Mucosa of rectum (tissue), 2 donors: ENCODE results near the gene STK39.
"Not testable (repeated sequence)": the region's sequence is repeated elsewhere in the genome, so short reads cannot be mapped to it uniquely, and the experiment has no call there.

Experiments used
- H3K27ac ChIP-seq, 2 donors: one replicate each; pipeline ENCODE4 v1.7.0; 2013; ENCODE audit warnings: inconsistent platforms in 2 of 2, low read depth in 2 of 2, low read length in 2 of 2
- H3K27me3 ChIP-seq, 2 donors: one replicate each; pipeline ENCODE4 v1.7.0; 2013; ENCODE audit warnings: low read length in 2 of 2; ENCODE audit not compliant: control insufficient read depth in 2 of 2, insufficient read depth in 2 of 2
- H3K36me3 ChIP-seq, 2 donors: one replicate each; pipeline ENCODE4 v1.7.0; 2013; ENCODE audit warnings: low read length in 2 of 2; ENCODE audit not compliant: control insufficient read depth in 2 of 2, insufficient read depth in 2 of 2
- H3K4me1 ChIP-seq, 2 donors: one replicate each; pipeline ENCODE4 v1.7.0; 2013; ENCODE audit warnings: low read length in 2 of 2, mild to moderate bottlenecking in 1 of 2; ENCODE audit not compliant: control insufficient read depth in 2 of 2, insufficient read depth in 2 of 2
- H3K4me3 ChIP-seq, 2 donors: one replicate each; pipeline ENCODE4 v1.7.0; 2013; ENCODE audit warnings: low read length in 2 of 2
- H3K9ac ChIP-seq, 2 donors: one replicate each; pipeline ENCODE4 v1.7.0; 2013; ENCODE audit warnings: low read length in 2 of 2, low read depth in 1 of 2, mild to moderate bottlenecking in 1 of 2
- H3K9me3 ChIP-seq, 2 donors: one replicate each; pipeline ENCODE4 v1.7.0; 2013; ENCODE audit warnings: low read length in 2 of 2; ENCODE audit not compliant: control insufficient read depth in 2 of 2
- donor health status: healthy.
- donor health status: Normal muscosa, but diverticular disease.

STK39 gene

DNA sequence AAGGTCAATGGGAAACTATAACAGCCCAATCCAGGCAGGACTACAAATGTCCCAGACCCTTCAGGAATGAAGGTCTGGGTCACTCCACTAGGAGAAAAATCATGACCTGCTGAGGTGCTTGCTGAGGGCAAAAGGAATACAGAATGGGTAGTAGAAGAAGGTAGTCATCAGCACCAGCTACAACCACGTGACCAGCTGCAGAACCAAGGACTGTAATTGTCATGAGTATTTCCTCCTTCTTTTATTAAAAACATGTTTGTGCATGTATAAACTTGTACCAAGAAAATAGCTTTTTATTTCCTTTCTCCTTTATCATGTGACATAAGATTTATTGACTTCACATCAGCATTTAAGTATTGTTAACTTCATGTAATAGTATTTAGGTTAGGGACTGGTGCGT, 15.5 kb upstream of the STK39 start:
- not testable (repeated sequence) for H3K4me3 ChIP-seq, H3K36me3 ChIP-seq, H3K9ac ChIP-seq, H3K4me1 ChIP-seq, H3K27ac ChIP-seq, H3K27me3 ChIP-seq, H3K9me3 ChIP-seq

DNA sequence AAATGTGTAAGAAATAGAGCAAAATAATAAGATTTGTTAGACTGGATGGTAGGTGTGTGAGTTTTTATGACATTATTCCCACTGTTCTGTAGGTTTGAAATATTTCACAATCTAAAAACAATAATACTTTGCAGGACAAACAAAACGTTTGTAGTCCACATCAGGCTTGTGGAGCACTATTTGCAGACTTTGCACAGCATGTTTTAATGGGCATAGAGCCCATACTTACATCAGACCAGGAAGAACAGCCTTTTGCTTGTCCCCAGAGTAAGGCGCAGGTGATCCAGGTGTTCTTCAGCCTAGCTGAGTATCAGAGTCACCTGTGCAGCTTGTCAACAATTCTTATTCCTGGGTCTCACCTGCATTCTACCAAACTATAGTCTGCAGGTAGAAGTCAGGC, 9.1 kb upstream of the STK39 start:
- Histone ChIP-seq H3K9ac (peak overlapping the region in 1 of 2 donors; percentile 40), H3K4me3 (no peak overlapping the region), H3K27ac (peak overlapping the region; percentile 53 to 58), H3K27me3 (no peaks in the 10 kb centered on the region), H3K9me3 (peaks cover 2 to 3% of the 10 kb centered on the region in 2 donors), H3K4me1 (peaks cover 2 to 8% of the 10 kb centered on the region in 2 donors), H3K36me3 (no peaks in the 10 kb centered on the region)

DNA sequence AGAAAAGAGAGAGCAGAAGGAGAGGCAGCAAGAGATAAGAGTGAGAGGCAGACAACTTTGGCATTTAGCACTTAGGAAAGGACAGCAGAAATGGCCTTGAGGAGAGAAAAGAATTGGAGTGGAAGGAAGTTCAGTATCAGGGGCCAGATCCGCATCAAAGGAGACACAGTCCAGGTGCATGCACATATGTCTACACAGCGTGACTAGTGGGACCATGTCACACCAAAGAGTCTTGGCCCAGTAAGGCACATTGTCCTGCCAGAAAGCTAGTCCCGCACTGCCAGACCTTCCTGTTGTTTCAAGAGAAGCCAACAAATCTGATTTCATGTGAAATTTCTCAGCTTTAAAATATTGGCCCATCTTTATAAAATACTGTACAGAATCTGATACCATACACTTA, 8.5 kb upstream of the STK39 start:
- no peaks in the 10 kb centered on the region for H3K27me3 ChIP-seq
- H3K27ac ChIP-seq, result no peak overlapping the region
- peaks cover 2 to 8% of the 10 kb centered on the region in 2 donors for H3K4me1 ChIP-seq
- H3K9me3 ChIP-seq, result peaks cover 2 to 3% of the 10 kb centered on the region in 2 donors
- no peak overlapping the region for H3K4me3 ChIP-seq
- H3K9ac ChIP-seq, result no peak overlapping the region
- no peaks in the 10 kb centered on the region for H3K36me3 ChIP-seq

GRCh38 chr2:168255103-168255502, 7.7 kb upstream of the STK39 start:
- Histone ChIP-seq H3K27me3 (no peaks in the 10 kb centered on the region), H3K9ac (no peak overlapping the region), H3K9me3 (peaks cover 2 to 3% of the 10 kb centered on the region in 2 donors), H3K36me3 (no peaks in the 10 kb centered on the region), H3K27ac (no peak overlapping the region), H3K4me1 (peaks cover 2 to 8% of the 10 kb centered on the region in 2 donors), H3K4me3 (no peak overlapping the region)

- H3K4me1 ChIP-seq, result peaks cover 2 to 8% of the 10 kb centered on the region in 2 donors
- H3K4me3 ChIP-seq, result no peak overlapping the region
- no peaks in the 10 kb centered on the region for H3K36me3 ChIP-seq
- no peak overlapping the region for H3K9ac ChIP-seq
- H3K27ac ChIP-seq, result no peak overlapping the region
- H3K9me3 ChIP-seq, result peaks cover 0 to 2% of the 10 kb centered on the region in 2 donors
- no peaks in the 10 kb centered on the region for H3K27me3 ChIP-seq
Measured at GRCh38 chr2:168254158-168254935, 7.0 kb upstream of the STK39 start.

GRCh38 chr2:168253379-168253778, 6.0 kb upstream of the STK39 start:
- Histone ChIP-seq H3K9me3 (no peaks in the 10 kb centered on the region), H3K4me3 (no peak overlapping the region), H3K4me1 (peaks cover 2 to 8% of the 10 kb centered on the region in 2 donors), H3K27ac (no peak overlapping the region), H3K27me3 (no peaks in the 10 kb centered on the region), H3K9ac (no peak overlapping the region), H3K36me3 (no peaks in the 10 kb centered on the region)

DNA sequence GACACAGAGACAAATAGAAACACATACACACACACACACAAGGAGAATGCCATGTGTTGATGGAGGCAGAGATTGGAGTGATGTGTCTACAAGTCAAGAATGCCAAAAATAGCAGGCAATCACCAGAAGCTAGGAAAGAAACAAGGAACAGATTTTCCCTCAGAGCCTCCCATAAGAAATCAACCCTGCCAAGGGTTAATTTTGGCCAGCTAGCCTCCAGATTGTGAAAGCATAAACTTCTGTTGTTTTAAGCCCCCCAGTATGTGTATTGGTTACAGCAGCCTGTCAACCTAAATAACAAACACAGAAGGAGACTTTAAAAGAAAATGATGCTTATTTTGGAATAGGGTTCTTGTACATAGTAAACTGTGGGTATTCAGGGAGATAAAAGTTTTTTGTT, 5.6 kb upstream of the STK39 start:
- no peak overlapping the region for H3K27ac ChIP-seq
- H3K9me3 ChIP-seq, result no peaks in the 10 kb centered on the region
- no peaks in the 10 kb centered on the region for H3K36me3 ChIP-seq
- no peaks in the 10 kb centered on the region for H3K27me3 ChIP-seq
- H3K4me1 ChIP-seq, result peaks cover 2 to 8% of the 10 kb centered on the region in 2 donors
- H3K4me3 ChIP-seq, result no peak overlapping the region
- H3K9ac ChIP-seq, result no peak overlapping the region

DNA sequence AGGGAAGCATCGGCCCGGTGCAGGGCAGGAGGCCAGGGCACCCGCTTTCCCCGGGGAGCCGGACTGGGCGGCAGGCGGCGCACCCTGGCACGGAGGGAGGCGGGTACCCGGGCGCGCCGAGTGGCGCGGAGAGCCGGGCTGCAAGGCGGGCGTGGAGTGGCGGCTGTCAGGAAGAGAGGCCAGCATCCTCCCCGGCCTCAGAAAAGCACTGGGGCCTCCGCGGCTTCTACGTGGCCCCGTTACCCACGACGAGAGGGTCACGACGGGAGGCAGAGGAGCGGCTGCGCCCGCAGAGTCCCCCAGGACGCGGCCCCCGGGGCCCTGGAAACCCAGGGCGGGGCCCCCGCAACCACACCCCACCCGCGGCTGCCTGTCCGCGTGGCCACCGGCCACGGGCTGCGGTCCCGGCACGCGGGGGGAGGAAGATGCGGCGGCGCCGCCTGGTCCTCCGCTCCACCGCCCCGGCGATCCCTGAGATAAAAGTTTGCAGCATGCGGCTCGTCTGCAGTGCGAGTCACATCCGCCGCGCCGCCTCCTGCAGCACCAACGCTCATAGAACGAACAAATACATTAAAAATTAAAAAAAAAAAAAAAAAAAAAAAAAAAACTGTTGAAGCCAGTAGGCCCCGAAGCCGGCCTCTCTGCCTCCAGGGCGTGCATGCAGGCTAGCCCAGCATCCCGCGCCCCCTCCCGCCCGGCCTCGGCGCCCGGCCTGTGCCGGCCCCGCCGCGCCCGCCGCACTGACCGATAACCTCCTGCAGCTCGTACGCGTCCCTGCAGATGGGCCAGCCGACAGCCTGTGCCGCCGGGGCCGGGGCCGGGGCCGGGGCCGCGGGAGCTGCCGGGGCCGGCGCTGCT, 683 bp downstream of the STK39 start:
- no peaks in the 10 kb centered on the region for H3K9me3 ChIP-seq
- H3K4me1 ChIP-seq, result peaks cover 14 to 33% of the 10 kb centered on the region in 2 donors
- peak overlapping the region; percentile 63 to 79 for H3K4me3 ChIP-seq
- H3K36me3 ChIP-seq, result no peaks in the 10 kb centered on the region
- H3K27ac ChIP-seq, result peak overlapping the region; percentile 71 to 77
- no peaks in the 10 kb centered on the region for H3K27me3 ChIP-seq
- peak overlapping the region; percentile 63 to 92 for H3K9ac ChIP-seq

GRCh38 chr2:168246072-168246482, 1.3 kb downstream of the STK39 start:
- Histone ChIP-seq H3K4me1 (peaks cover 17 to 33% of the 10 kb centered on the region in 2 donors), H3K27me3 (no peaks in the 10 kb centered on the region), H3K9me3 (no peaks in the 10 kb centered on the region), H3K36me3 (no peaks in the 10 kb centered on the region), H3K9ac (peak overlapping the region; percentile 63 to 92), H3K4me3 (peak overlapping the region; percentile 63 to 79), H3K27ac (peak overlapping the region; percentile 71 to 77)
